NCI-H1048 (cell line): ENCODE results near the gene SWSAP1.
"Not testable (repeated sequence)": the region's sequence is repeated elsewhere in the genome, so short reads cannot be mapped to it uniquely, and the experiment has no call there.

Experiments
- DNase-seq: peaks from one replicate; lab custom pipeline; 2025; lab: John Stamatoyannopoulos, UW

SWSAP1 gene, protein sequence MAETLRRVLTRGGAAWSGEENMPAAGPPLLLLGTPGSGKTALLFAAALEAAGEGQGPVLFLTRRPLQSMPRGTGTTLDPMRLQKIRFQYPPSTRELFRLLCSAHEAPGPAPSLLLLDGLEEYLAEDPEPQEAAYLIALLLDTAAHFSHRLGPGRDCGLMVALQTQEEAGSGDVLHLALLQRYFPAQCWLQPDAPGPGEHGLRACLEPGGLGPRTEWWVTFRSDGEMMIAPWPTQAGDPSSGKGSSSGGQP

DNA sequence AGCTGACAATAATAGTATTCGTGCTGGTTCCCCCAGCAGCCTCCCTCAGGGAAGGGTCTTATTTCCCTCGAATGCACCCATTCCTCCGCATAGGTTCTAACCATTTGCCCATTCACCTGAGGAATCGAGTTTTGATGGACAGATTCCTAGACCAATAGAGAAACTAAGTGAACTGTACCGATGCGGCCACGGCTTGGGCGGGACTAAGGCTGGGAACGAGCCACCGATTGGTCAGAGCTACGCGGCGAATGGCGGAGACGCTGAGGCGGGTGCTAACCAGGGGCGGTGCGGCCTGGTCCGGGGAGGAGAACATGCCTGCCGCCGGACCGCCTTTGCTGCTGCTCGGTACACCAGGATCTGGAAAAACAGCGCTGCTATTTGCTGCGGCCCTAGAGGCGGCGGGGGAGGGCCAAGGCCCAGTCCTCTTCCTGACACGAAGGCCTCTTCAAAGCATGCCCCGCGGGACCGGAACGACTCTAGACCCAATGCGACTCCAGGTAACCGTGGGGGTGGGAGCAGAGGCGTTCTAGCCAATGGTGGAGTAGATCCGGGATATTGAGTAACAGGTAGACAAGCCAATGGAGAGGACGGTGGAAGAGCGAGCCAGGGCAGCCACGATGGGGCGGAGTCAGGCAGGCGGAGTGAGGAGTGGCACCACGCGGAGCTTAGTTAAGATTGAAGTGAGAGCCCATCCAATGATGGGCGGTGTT, at the start of gene SWSAP1:
TSS of gene SWSAP1 (plus strand) at position 234 of the 710 bp plus-strand sequence. CDS start at position 249, 15 bp downstream.
- peak; percentile 98 for DNase-seq

DNA sequence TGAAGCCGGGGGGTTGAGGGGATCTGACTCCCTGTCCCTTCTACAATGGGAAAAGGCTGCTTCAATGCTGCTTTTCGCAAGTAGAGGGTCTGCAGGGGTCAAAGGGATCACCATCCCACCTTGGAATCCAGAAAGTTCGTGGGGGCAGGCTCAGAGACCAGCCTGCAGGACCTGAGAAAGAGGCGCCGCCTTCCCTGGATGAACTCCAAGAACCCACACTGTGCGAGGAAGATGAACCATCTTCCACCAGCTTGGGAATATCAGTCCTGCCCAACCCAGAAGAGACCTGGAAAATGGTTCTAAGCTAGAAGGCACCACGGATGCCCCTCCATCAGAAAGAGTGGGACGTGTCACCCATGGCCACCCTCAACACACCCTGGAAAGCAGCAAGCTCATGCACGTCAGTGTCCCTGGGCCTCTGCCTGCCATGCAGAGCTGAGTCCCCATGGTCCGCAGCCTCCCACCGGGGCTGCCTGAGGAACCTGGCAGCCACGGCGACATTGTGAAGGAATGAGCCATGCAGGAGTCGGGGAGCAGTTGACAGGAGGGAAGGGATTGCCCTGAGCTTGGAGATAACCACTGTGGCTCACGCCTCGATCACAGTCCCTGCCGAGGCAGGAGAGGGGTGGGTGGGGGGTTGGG, 49.6 kb upstream of the SWSAP1 start:
- no peak for DNase-seq

DNA sequence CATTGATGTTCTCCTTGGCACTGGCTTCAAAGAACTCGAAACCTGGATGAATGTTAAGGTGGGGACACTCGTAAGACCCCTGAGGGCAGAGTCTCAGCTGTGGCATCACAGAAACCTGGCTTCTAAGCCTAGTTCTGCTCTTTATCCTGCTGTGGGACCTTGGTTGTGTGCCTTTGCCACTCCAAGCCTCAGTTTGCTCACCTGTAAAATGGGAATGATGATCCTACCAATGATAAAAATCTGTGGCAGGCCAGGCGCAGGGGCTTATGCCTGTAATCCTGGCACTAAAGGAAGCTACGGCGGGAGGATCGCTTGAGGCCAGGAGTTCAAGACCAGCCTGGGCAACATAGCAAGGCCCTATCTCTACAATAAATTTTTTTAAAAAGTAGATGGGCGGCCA, 48.9 kb upstream of the SWSAP1 start:
- DNase-seq: no peak

DNA sequence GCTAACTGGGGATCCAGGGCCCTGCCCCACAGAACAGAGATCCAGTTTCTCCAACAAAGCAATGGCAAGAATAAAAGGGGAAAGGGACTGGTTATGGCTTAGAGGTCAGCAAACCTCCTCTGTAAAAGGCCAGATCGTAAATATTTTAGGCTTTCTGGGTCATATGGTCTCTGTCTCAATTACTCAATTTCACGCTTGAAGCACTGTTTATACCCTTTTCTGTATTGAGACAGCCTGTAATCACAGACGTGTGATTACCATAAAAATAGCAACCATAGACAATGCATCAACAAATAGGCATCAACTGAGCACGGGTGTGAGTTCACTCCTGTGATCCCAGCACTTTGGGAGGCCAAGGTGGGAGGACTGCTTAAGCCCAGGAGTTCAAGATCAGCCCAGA, 44.3 kb upstream of the SWSAP1 start:
- no peak for DNase-seq

DNA sequence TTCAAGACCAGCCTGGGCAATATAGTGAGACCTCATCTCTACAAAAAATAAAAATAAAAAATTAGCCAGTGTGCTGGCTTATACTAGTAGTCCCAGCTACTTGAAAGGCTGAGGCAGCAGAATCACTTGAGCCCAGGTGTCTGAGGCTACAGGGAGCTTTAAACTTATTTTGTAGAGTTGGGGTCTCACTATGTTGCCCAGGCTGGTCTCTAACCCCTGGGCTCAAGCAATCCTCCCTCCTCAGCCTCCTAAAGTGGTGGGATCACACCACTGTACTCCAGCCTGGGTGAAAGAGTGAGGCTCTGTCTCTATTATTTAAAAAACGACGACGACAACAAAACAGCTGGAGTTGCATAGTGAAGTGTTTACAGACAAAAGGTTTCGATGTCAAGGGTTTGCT, 43.0 kb upstream of the SWSAP1 start:
- DNase-seq: no peak

DNA sequence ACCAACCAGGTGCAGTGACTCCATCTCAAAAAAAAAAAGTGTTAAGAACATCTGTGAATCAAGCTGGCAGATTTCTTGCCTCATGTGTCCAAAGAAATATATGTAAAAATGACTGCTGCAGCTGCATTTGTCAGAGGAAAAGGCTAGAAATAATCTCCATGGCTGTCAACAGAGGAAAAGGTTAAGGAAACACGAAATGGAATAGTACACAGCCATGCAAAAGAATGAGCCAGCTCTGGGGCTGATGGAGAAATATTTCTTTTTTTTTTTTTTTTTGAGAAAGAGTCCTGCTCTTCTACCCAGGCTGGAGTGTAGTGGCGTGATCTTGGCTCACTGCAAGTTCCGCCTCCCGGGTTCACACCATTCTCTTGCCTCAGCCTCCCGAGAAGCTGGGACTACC, 41.6 kb upstream of the SWSAP1 start:
- DNase-seq: no peak

DNA sequence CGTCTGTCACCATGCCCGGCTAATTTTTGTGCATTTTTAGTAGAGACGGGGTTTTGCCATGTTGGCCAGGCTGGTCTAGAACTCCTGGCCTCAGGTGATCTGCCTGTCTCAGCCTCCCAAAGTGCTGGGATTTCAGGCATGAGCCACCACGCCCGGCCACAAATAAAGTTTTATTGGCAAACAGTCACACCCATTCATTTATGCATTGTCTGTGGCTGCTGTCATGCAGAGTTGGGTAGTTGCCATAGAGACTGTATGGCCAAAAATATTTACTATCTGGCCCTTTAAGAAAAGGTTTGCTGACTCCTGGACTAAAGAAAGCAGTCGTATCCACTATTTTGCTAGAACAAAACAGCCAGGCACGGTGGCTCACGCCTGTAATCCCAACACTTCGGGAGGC, 40.6 kb upstream of the SWSAP1 start:
- DNase-seq: not testable (repeated sequence)

DNA sequence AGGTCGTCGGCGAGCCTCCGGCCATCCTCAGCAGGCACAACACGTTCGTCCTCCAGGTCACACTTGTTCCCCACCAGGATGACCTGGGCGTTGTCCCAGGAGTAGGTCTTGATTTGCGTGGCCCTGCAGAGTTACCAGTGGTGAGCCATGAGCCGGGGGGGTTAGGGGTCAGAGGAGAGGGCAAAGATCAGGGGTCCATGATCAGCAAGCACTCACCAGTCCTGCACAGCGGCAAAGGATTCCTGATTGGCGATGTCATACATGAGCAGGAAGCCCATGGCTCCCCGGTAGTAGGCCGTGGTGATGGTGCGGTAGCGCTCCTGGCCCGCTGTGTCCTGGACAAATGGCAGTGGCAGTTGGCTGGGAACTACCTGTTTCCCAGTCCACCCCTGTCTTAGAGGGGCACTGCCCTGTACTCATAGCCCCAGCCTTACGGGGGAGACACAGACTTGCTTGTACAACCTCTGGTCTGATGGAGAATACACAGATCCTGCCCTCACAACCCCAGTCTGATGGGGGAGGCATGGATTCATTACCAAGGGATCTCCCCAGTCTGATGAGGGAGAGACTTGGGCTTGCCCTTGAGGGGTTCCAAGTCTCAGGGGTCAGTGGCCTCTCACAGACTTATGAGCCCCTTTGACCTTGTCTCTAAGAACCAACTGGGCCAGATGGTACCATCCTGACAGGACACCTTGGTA, 38.9 kb upstream of the SWSAP1 start:
- DNase-seq: no peak

DNA sequence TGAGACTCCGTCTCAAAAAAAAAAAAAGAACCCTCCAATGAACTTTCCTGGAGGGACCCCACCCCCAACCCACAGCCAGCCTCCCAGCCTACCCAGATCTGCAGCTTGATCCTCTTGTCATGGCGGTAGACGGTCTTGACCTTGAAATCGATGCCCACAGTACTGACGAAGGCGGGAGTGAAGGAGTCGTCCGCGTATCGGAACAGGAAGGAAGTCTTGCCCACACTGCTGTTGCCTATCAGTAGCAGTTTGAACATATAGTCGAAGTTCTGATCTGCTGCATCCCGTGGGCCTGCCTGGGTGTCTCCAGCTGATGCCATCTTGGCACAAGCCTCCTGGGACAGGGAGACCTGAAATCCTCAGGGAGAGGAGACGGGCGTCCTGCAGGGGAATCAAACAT, 37.4 kb upstream of the SWSAP1 start:
- no peak for DNase-seq

DNA sequence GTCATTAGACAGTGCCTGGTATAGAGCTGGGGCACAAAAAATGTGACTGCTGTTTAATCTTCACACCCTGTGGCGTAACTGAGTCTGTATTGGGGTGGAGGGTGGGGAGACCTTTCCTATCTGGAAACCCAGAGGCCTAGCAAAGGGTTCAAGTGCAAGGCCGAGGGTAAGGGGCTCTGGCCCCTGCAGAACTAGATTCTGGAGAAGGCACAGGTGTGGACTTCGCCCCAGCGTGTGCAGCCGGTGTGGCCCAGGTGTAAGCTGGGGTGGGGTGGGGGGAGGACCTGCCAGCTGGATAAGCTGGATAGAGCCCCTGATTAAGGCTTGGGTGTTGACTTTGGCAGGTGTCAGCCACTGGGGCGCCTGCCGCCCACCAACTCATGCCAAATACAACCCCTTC, 36.3 kb upstream of the SWSAP1 start:
- DNase-seq: no peak

DNA sequence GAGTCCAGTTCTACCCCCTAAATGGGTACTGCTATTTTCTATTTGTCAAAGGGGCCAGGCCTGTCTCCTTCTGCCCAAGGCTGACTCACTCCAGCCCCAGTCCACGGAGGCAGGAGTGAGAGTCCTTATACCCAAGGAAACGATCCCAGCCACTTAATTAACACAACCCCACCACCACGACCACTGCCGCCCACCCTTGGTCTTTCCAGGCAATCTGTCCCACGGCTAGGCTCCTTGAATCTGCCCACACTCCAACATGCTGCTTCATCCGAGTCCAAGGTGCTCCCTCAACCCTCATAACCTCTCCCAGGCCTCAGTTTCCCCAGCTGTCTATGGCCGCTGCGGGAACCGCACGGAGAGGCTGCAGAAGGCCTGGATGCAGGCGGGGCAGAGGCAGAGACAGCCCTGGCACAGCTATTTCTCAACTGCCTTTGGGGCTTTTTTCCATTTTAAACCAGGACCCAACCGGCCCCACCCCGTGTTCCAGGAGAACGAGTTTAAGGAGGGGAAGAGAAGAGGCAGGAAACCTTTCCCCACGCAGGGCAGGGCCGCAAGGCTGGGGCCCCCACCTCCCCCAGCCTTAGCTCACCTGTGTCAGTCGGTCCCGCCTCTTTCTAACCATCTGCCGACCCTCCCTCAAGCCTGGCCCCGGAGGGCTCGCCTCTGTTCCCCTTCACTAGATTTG, 35.8 kb upstream of the SWSAP1 start:
- DNase-seq: no peak

DNA sequence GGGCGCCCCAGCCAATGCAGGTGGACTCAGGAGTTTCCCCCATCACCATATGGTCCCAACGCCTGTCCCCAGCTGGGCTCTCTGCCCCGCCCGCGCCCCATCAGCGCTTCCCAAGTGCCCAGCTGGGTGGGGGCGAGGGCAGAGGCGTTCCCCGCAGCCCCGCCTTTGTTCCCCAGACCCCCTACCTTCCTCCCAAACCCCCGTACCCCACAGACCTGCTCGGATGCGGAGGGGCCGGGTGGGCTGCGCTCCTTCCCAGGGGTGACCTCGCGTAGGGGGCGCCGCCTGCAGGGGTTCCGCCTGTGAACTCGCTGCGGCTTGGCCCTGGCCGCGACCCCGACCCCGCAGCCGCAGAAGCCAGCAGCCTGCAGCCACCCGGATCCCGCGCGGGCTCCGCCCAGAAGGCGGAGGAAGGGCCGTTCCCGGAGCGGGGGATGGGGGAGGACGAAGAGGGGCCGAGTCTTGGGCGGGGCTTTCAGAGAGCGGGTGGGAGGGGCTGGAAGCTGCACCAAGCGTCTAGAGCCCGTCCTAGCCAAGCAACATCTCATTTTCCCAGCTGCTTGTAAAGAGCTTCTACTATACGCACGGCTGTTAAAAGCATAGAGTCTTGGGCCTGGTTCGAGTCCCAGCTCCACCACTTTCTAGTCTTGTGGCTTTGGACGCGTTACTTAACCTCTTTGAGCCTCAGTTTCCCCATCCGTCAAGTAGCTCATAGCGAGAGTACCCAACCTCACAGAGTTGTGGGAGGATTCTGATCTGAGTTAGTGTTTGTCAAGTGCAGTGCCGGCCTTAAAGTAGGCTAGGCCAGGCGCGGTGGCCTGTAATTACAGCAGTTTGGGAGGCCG, 35.0 kb upstream of the SWSAP1 start, which contains the start of gene RAB3D:
TSS of gene RAB3D (minus strand) at position 404 of the 845 bp plus-strand sequence. CDS start 2,258 bp downstream, outside the sequence.
- peak; percentile 79 for DNase-seq

DNA sequence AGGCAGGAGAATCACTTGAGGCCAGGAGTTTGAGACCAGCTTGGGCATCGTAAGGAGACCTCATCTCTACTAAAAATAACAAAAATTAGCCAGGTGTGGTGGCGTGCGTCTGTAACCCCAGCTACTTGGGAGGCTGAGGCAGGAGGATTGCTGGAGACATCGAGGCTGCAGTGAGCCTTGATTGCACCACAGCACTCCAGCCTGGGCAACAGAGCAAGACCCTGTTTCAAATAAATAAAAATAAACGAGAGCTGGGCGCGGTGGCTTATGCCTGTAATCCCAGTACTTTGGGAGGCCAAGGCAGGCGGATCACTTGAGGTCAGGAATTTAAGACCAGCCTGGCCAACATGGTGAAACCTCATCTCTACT, 34.4 kb upstream of the SWSAP1 start:
- not testable (repeated sequence) for DNase-seq

DNA sequence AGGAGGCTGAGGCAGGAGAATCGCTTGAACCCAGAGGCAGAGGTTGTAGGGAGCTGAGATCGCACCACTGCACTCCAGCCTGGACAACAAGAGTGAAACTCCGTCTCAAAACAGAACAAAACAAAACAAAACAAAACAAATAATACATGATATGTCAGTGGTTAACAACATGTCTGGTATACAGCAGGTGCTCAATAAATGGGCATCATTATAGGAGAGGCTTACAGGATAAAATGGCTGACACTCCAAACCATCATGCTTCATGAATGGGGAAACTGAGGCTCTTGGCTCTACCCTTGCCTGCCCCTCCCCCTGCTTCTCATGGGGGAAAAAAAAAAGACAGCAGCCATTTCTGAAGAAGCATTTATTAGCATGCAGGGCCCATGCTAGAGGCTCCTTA, 32.0 kb upstream of the SWSAP1 start:
- no peak for DNase-seq

DNA sequence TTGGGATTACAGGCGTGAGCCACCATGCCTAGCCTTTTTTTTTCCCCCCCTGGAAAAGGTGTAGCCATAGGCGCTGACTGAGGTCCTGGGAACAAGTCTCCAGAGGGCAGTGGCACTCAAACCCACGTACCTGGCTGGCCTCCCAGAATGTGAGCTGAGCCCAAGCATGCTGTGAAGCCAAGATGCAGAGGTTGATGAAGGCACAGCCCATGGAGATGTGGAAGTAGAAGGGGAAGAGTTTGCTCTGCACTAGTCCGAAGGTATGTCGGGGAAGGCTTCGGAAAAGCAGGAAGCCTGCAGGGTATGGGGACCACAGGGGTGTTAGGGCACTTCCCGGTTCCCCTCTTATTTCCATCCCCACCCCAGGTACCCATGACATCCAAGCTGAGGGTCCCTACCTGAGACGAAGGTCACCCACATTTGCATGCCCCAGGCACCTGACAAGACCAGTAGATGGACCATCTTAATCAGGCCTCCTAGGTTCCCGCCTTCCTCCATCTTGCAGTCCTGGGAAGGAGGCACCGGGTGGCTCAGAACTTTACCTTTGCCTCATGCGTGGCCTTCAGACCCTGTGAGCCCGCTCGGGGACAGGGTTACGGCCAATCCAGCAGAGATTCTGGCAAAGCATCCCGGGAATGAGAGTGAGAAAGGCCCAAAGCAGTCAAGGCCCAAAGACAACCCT, 29.2 kb upstream of the SWSAP1 start:
- no peak for DNase-seq

DNA sequence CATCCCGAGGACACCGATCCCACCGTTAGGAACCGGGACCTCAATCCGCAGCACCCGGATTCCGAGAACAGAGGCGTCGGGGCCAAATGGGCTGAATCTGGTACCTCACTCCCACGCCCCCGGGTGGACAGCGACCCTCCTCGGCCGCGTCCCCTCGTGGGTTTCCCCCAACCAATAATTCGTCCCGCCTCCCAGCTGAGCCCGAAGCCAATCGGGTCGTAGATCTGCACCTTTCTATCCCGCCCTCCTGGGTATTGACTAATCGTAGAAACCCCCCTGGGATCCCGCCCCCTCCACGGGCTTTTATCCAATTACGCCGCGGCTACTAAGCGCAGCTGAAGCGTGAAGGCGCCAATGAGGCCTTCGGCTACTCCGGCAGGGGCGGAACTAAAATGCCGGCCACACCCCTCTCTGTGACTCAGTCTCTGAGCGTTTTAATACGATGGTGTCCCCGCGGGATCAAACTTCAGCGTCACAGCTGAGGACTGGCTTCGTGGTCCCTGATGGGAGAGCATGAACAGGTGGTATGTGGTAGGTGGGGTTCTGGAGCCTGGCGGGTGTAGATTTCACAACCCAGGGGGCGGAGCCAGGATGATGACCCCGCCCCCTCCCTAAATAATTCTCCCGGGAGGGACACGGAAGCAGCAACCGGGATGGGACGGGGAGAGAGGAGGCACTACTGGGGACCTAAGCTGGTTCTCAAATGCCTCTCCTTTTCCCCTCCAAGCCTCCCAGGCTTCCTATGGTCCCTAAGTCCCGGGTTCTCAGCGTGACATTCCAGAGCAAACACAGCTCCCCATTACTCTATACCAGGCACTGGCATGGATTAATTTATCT, 28.1 kb upstream of the SWSAP1 start, which contains the start of the genes CCDC159 and TMEM205:
TSS of gene CCDC159 (plus strand) at position 416 of the 837 bp plus-strand sequence. CDS start at position 504, 88 bp downstream.
TSS of gene TMEM205 (minus strand) at position 165 of the 837 bp plus-strand sequence. CDS start 649 bp downstream, outside the sequence.
- DNase-seq: peak; percentile 98

DNA sequence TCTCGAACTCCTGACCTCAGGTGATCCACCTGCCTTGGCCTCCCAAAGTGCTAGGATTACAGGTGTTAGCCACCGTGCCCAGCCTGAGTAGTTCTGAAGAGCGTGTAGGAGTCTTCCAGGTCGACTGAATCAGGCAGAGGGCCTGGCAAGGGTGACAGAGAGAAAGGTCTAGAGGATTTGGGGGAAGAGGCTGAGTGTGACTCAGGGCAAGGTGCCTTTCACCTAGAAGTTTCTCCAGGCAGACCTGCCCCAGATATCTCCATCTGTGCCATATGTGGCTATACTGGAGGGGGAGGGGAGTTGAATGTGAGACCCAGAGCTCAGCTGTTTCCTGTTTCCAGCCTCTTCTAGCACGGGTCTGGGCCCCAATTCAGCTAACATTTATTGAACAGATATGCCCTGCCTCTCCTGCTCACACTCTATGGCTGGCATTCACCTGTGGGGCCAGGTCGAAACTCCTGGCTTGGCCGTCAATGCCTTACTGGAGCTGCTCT, 26.9 kb upstream of the SWSAP1 start:
- DNase-seq: no peak

DNA sequence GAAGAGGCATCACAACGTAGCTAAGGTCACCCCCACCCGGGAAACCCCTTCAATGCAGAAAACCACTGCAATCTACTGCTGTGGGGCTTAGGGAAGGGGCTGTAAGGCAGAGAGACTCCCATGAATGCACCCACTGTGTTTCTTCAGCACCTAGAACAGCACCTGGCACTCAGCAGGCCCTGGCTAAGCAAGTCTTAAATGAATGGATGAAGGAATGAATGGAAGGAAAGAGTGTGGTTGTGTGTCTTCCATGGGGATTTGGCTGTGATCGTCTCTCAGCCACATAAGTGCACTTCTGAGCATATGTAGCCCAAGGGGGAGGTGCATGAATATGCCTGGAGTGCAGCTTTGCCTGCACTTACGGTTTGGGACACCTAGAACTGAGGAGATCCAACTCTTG, 25.3 kb upstream of the SWSAP1 start:
- no peak for DNase-seq

DNA sequence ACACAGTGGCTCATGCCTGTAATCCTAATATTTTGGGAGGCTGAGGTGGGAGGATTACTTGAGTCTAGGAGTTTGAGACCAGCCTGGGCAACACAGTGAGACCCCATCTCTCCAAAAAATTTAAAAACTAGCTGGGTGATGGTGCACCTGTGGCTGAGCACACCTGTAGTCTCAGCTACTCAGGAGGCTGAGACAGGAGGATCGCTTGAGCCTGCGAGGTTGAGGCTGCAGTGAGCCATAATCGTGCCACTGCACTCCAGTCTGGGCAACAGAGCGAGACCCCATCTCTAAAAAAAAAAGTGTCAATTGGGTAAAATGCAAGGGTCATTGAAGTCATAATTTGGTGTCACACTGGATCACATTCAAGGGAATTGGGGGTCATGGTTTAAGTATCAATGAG, 20.4 kb upstream of the SWSAP1 start:
- not testable (repeated sequence) for DNase-seq
